Endodermal cell (in vitro differentiated cells): ENCODE results near the gene SLC26A11. TPM values are rescaled to one million over a fixed set of nuclear protein-coding genes. Genes with fewer than 3 reads are reported as not detected.

ENCODE experiments used
- DNase-seq: peaks from one replicate; pipeline ENCODE4 v3.0.0-alpha.2; 2017
- H3K27ac ChIP-seq: 2 replicates; pipeline ENCODE4 v1.5.1; 2013; ENCODE audit warnings: mild to moderate bottlenecking, low read depth, low read length, moderate library complexity
- H3K27me3 ChIP-seq: 2 replicates; pipeline ENCODE4 v1.6.1; 2013; ENCODE audit warnings: mild to moderate bottlenecking, low read length, moderate library complexity; ENCODE audit not compliant: insufficient read depth, control insufficient read depth, poor library complexity, severe bottlenecking
- H3K36me3 ChIP-seq: 2 replicates; pipeline ENCODE4 v1.7.0; 2013; ENCODE audit warnings: mild to moderate bottlenecking, low read length, moderate library complexity; ENCODE audit not compliant: control insufficient read depth, insufficient read depth
- H3K4me1 ChIP-seq: one replicate; pipeline ENCODE4 v1.7.0; 2013; ENCODE audit warnings: low read length; ENCODE audit not compliant: control insufficient read depth, insufficient read depth
- H3K4me3 ChIP-seq: 2 replicates; pipeline ENCODE4 v1.5.1; 2013; ENCODE audit warnings: mild to moderate bottlenecking, low read length, moderate library complexity
- H3K9ac ChIP-seq: 2 replicates; pipeline ENCODE4 v1.6.1; 2013; ENCODE audit warnings: mild to moderate bottlenecking, low read length, moderate library complexity; ENCODE audit not compliant: poor library complexity, severe bottlenecking; ENCODE audit errors: extremely low read depth
- H3K9me3 ChIP-seq: 2 replicates; pipeline ENCODE4 v1.6.1; 2013; ENCODE audit warnings: mild to moderate bottlenecking, low read length, moderate library complexity; ENCODE audit not compliant: control insufficient read depth
- H3K27ac Mint-ChIP-seq: 2 replicates; pipeline ENCODE4 v1.8.0; 2020; ENCODE audit warnings: mixed read lengths
- H3K27me3 Mint-ChIP-seq: 2 replicates; pipeline ENCODE4 v1.8.0; 2021; ENCODE audit warnings: mild to moderate bottlenecking, mixed read lengths; ENCODE audit not compliant: insufficient read depth
- H3K36me3 Mint-ChIP-seq: 2 replicates; pipeline ENCODE4 v1.8.0; 2020; ENCODE audit warnings: low read depth, mixed read lengths
- H3K4me1 Mint-ChIP-seq: 2 replicates; pipeline ENCODE4 v1.8.0; 2020; ENCODE audit warnings: mixed read lengths
- H3K4me3 Mint-ChIP-seq: 2 replicates; pipeline ENCODE4 v1.8.0; 2020; ENCODE audit warnings: mild to moderate bottlenecking, moderate library complexity, mixed read lengths
- H3K9me3 Mint-ChIP-seq: 2 replicates; pipeline ENCODE4 v1.8.0; 2020; ENCODE audit warnings: mild to moderate bottlenecking, mixed read lengths
- WGBS, 2 experiments: methylation state at CpG; one replicate each; pipeline versions ENCODE4 v1.1.5 to v1.1.7; 2013; ENCODE audit warnings: missing lambda C conversion rate in 2 of 2, mixed read lengths in 1 of 2; ENCODE audit not compliant: insufficient coverage in 1 of 2, insufficient read length in 1 of 2; 5-methylcytosine and 5-hydroxymethylcytosine counted together
- total RNA-seq, 2 donors: library from RNA; stranded (reverse); fragmentation: NEBNext Ultra II Directional in 1 of 2; extraction: Animal tissue kit (Norgen Biotek cat#: 25700) in 1 of 2; gene quantifications; 2 replicates in 1 of 2; 3 replicates in 1 of 2; pipeline ENCODE4 v1.2.1, GENCODE V29; 2021
- TF ChIP-seq, protein P1 (sequence below): fragments of 200-600 bp; sonication (generic); conservative IDR thresholded peaks from 2 replicates; pipeline ENCODE4 v1.5.0; 2021; ENCODE audit warnings: antibody characterized with exemption, mild to moderate bottlenecking

The SLC26A11 gene
- total RNA-seq, 2 donors from 2014 or later, result 43.7 to 48.2 TPM

DNA sequence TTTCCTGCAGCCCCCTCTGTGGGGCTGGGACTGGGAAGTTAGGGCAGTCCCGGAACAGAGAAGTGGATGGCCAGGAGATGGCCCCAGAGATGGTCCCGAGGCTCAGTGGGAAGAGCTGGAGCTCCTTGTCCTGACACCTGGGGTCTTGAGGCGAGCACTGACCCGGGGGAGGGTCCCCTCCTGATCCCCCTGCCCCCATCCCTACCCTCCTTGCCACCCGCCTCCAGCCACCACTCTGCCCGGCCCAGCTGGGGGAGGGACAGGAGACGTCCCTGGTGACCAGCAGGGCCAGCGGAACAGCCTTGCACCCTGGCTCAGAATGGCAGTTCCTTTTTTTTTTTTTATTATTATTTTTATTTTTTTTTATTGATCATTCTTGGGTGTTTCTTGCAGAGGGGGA is 26.5 kb downstream of the SLC26A11 start:
- Histone ChIP-seq H3K27me3 (no peaks in the 10 kb centered on the region), H3K9me3 (no peaks in the 10 kb centered on the region), H3K9ac (no peak overlapping the region), H3K27ac (no peak overlapping the region), H3K36me3 (peaks cover 36% of the 10 kb centered on the region), H3K4me3 (no peak overlapping the region), H3K4me1 (no peaks in the 10 kb centered on the region)
- TF ChIP-seq, protein P1, sequence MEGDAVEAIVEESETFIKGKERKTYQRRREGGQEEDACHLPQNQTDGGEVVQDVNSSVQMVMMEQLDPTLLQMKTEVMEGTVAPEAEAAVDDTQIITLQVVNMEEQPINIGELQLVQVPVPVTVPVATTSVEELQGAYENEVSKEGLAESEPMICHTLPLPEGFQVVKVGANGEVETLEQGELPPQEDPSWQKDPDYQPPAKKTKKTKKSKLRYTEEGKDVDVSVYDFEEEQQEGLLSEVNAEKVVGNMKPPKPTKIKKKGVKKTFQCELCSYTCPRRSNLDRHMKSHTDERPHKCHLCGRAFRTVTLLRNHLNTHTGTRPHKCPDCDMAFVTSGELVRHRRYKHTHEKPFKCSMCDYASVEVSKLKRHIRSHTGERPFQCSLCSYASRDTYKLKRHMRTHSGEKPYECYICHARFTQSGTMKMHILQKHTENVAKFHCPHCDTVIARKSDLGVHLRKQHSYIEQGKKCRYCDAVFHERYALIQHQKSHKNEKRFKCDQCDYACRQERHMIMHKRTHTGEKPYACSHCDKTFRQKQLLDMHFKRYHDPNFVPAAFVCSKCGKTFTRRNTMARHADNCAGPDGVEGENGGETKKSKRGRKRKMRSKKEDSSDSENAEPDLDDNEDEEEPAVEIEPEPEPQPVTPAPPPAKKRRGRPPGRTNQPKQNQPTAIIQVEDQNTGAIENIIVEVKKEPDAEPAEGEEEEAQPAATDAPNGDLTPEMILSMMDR, result no peak
- no peak overlapping the region for H3K4me3 Mint-ChIP-seq
- no peak for DNase-seq
- 93% methylated on average over 6 of the region's 8 CpGs; no CpG with 5 or more reads in 1 of the 2 experiments for WGBS, 2 experiments
- no peaks in the 10 kb centered on the region for H3K27me3 Mint-ChIP-seq
- H3K27ac Mint-ChIP-seq, result no peak overlapping the region
- H3K36me3 Mint-ChIP-seq, result peaks cover 44% of the 10 kb centered on the region
- H3K9me3 Mint-ChIP-seq, result no peaks in the 10 kb centered on the region
- H3K4me1 Mint-ChIP-seq, result no peaks in the 10 kb centered on the region

DNA sequence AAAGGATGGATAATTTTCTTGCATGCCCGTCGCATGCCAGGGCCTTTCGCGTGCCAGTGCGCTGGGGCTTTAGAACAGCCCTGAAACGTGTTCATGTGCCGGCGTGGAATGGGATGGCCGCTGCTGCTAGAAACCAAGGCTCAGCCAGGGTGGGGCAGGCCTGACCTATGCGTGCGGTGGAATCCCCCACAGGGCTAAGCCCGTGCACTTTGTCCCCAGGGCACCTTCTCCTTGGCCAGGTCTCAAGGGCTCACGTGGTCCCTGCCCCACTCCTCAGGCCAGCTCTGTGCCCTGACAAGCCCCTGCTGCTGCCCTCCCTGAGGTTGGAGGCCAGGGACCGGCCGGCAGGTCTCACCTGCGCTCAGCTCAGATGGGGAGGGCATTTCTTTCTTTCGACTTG is 27.3 kb downstream of the SLC26A11 start:
- Histone ChIP-seq H3K4me1 (no peaks in the 10 kb centered on the region), H3K27me3 (no peaks in the 10 kb centered on the region), H3K27ac (no peak overlapping the region), H3K36me3 (peaks cover 35% of the 10 kb centered on the region), H3K9ac (no peak overlapping the region), H3K4me3 (no peak overlapping the region), H3K9me3 (no peaks in the 10 kb centered on the region)
- no peaks in the 10 kb centered on the region for H3K4me1 Mint-ChIP-seq
- TF ChIP-seq, protein P1, result no peak
- H3K27me3 Mint-ChIP-seq, result no peaks in the 10 kb centered on the region
- no peak overlapping the region for H3K27ac Mint-ChIP-seq
- peaks cover 44% of the 10 kb centered on the region for H3K36me3 Mint-ChIP-seq
- DNase-seq, result no peak
- no peak overlapping the region for H3K4me3 Mint-ChIP-seq
- H3K9me3 Mint-ChIP-seq, result no peaks in the 10 kb centered on the region
- WGBS, 2 experiments, result 93 to 95% methylated on average over 14 to 17 of the region's 17 CpGs

DNA sequence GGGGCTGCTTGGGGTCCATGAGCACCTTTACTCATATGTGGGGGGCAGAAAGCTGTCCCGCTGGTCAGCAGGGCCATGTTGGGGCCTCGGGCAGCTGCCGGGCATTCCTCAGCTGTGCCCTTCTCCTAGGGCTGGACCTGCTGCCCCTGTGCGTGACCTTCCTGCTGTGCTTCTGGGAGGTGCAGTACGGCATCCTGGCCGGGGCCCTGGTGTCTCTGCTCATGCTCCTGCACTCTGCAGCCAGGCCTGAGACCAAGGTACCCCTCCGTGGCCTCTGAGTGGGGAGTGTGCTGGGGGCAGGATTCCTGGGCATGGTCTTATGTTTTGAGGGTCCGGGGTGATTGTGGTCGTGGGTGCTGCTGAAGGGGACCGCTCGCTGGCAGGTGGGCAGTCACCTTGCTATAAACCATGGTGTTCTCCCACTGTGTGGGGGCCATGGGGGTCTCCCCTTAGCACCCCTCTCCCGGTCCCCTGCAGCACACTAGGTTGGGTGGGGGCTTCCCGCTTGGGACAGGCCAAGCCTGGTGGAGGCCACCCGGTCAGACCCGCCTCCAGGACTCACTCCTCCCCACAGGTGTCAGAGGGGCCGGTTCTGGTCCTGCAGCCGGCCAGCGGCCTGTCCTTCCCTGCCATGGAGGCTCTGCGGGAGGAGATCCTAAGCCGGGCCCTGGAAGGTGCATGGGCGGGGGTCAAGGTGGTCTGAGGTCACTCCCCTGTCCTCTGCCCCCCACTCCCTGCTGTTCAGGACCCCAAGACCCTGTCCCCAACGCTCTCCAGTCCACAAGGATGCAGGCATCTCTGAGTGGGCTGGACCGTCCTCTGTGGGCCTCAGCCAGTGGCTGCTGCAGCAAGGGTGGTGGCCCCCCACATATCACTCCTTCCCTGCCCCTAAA is 28.0 kb downstream of the SLC26A11 start:
- H3K27me3 Mint-ChIP-seq, result no peaks in the 10 kb centered on the region
- no peaks in the 10 kb centered on the region for H3K9me3 ChIP-seq
- no peak overlapping the region for H3K27ac ChIP-seq
- peaks cover 34% of the 10 kb centered on the region for H3K36me3 ChIP-seq
- H3K27ac Mint-ChIP-seq, result no peak overlapping the region
- no peaks in the 10 kb centered on the region for H3K27me3 ChIP-seq
- no peak overlapping the region for H3K4me3 Mint-ChIP-seq
- H3K36me3 Mint-ChIP-seq, result peaks cover 40% of the 10 kb centered on the region
- no peaks in the 10 kb centered on the region for H3K9me3 Mint-ChIP-seq
- TF ChIP-seq, protein P1, result no peak
- H3K4me3 ChIP-seq, result no peak overlapping the region
- no peaks in the 10 kb centered on the region for H3K4me1 Mint-ChIP-seq
- no peak overlapping the region for H3K9ac ChIP-seq
- WGBS, 2 experiments, result 96% methylated on average over 12 to 23 of the region's 23 CpGs
- DNase-seq, result no peak
- H3K4me1 ChIP-seq, result no peaks in the 10 kb centered on the region
